T-helper 1 cell (primary cell): Measurements from ENCODE around the gene E2F2.

Experiments used
- DNase-seq, 5 donors: peaks; one replicate each; pipeline ENCODE4 v3.0.0-alpha.2; 2012 to 2020

The E2F2 gene

DNA sequence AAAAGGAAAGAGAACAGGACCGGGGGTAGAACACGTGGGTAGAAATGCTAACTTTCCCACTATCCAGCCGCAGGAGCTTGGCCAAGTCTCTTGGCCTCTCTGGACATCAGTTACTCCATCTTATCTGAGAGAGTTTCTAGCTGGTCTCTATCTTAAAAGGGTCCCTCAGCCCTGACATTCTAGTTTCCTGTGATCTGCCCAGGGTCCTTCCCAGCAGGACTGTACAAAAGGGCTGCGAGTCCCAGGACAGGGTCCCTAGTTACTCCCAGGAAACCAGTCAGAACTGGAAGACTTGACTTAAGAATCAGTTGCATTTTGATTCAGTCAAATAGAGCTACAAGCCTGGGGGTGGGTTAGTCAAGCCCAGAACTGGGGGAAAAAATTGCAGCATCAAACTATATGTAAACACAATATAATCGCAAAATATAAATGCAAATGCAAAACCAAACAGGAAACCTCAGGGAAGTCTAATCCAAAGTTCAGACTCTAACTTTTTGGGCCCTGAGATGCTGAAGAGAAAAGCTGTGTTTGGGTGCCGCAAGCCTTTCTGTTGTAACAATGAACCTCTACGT lies 49.9 kb downstream of the E2F2 start:
- DNase-seq, result no peak

- no peak for DNase-seq
Measured at GRCh38 chr1:23480187-23481025, 50.6 kb downstream of the E2F2 start.

GRCh38 chr1:23479666-23479941 lies 51.4 kb downstream of the E2F2 start:
- no peak for DNase-seq

DNA sequence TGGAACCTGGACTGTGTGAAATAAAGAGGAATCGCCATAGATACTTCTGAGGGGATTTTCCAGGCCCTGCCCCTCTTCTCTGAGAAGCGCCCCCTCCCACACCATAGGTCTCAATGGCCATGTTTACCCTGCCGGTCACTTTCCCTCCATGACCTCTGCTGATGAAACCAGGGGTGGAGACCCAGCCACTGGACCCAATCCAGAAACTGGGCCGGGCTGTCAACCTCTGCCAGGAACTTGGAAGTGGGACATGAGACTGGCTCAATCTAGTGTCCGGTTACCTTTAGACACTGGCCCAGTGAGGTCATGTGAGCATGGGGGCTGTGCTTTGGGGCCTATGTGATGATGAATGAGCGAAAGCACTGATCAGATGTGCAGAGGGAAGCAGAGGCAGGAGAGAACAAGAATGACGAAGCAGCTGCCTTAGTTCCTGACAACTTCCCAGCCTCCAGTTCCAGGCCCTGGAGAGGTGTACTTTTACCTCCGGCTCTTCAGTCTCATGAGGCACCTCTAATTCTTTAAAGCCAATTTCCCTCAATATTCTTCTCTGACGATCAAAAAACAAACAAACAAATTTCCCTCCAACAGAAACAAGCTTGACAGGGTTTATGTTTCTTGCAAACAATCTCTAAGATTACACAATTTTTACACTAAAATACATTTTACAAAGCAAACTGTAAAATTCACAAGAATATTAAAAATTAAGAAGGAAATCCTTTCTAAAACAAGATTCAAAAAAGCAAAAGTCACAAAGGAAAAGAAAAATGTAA lies 52.0 kb downstream of the E2F2 start:
- DNase-seq, result no peak

GRCh38 chr1:23477359-23478144 lies 53.5 kb downstream of the E2F2 start:
- no peak for DNase-seq

DNA sequence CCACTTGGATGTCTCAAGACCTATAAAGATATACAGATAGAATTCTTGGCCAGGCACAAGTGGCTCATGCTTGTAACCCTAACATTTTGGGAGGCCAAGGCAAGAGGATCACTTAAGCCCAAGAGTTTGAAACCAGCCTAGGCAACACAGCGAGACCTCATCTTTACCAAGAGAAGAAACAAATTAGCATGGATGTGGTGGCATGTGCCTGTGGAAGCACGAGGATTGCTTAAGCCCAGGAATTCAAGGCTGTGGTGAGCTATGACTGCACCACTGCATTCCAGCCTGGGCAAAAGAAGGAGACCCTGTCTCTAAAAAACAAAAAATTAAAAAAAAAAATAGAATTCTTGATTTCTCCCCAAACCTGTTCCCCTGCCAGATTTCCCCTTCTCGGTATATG lies 55.4 kb downstream of the E2F2 start:
- no peak for DNase-seq

DNA sequence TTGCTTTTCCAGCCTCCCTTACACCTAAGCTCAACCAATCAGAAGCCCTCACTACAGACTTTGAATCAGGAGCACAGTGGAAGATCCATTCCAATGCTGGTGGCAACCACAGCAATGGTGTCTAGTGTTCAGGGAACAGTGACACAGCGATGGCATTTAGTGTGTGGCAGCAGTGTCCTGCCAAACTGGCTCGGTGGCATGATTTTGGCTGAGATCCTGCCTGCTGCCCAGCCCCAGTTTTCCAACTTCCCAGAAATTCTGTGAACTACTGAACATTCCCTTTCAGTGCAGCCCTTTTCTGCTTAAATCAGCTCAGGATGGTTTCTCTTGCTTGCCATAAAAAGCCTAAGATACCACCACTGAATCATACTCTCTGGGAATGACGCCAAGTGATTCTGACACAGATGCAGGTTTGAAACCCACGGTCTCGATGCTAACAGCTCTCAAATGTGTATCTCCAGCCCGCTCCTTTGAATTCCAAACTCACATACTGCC lies 55.9 kb downstream of the E2F2 start:
- no peak for DNase-seq

DNA sequence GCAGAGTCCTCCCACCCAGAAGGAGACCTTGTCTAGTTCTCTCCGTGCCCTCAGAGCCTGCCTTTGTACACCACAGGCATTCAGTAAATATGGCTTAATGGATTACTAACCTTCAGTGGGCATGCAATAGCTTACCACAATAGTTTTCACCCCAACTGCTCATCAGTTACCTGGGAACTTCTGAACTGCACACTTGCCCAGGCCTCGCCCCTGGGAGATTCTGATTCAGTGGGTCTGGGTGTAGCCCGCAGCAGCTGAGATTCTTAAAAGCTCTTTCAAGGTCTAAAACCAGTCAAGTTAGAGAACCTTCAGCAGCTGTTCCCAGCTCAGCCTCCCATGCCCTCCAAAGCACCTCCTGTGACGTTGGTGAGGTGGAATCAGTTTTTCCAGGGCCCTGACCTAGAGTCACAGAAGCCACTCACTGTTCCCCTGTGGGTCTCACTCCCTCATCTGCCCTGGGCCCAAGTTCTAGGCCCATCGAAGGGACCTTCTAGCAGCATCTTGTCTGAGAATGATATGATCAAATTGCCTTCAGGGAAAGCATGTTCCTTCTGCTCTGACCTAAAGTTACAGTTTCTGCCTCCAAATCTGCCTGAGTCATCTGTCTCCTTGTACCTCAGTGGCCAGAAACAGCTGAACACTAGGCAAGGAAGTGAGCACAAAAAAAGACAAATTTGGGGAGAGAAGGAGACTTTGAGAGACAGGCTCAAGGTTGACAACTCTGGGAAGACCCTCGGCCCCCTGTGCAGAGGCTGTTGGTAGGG lies 57.8 kb downstream of the E2F2 start:
- DNase-seq, result no peak

DNA sequence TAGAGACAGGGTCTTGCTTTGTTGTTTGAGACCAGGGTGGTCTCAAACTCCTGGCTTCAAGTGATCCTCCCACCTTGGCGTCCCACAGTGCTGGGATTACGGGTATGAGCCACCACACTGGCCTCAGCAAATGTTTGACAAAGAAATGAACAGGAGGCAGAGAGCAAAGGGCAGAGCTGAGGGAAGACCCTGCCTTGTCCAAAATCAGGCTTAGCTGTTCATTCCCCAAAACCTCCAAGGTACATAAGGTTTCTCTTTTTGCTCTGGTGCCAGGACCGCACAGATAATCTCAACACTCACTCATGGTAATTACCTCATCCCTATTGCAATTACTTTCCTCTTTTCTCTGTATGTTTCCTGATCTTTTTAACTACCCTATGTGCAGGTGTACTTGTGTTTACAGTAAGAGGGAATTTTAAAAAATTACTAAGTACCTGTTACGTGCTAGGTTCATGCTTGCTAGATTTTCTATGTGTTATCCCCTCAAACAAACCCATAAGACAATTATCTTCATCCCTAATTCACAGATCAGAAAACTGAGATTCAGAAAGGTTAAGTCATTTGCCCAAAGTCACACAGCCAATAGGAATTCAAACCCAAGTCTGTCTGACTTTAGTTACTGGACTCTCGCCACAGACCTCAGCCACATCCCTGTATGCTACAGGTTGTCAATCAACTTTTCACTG lies 58.5 kb downstream of the E2F2 start:
- no peak for DNase-seq

DNA sequence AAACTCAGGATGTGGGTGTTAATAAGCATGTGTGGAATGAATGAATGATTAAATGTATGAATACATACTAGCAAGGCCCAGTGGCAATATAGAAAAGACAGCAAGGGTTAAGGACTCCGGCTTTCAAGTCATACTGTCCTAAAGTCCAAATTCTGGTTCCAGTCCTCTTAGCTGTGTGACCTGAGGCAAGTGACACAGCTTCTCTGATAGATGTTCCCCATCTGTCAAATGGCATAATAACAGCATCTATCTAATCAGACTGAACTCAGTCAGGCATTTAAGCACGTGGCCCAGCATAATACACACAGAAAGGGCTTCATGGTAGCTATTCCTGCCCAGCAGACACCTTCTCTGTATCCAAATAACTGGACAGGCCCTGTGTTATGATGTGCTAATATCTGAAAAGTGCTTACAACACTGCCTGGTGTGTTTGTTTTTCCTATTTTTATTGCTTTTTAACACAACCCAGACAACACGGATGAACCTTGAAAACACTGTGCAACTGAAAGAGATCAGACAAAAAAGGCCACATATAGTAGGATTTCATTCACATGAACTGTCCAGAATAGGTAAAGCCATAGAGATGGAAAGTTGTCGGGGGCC lies 59.5 kb downstream of the E2F2 start:
- no peak for DNase-seq

DNA sequence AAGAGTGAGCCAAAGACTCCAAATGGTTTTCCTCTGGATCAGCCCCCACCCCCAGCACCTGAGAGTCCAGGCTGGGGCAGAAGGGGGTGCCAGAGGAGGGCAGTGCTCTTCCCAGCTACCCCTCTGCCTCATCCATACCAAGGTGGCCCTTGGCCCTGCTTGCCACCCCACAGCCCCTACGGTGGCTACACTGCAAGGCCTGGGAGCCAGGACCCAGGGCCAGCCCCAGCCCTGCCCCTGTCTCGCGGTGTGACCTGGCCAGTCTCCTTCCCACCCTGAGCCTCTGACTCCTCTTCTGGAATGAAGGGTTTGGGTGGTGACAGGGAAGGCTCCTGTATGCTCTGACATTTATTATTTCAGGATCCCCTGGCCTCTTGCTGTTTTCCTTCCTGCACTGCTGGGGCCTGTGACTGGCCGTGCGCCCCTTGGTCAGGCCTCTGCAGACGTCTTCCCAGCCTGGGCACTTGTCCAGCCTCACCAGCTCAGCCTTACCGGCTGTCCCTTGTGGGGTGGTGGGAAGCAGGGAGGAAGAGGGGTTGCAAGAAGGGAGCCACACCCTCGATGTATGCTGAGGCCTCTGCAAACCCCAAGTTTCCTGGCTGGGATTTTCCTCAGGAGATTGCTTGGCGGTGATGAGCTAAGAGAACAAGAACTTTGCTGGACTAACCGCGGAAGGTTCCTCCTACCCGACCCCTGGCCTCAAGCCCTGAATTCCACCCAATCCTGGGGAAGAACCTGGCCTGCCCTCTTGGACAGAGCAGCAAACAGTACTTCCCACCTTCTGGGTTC lies 60.6 kb downstream of the E2F2 start:
- DNase-seq, result no peak

GRCh38 chr1:23469372-23469982 lies 61.6 kb downstream of the E2F2 start:
- no peak for DNase-seq

GRCh38 chr1:23466423-23466989 lies 64.5 kb downstream of the E2F2 start:
- DNase-seq, result no peak

GRCh38 chr1:23463286-23463685 lies 67.7 kb downstream of the E2F2 start:
- DNase-seq, result no peak

GRCh38 chr1:23462766-23463165 lies 68.3 kb downstream of the E2F2 start:
- DNase-seq, result no peak

DNA sequence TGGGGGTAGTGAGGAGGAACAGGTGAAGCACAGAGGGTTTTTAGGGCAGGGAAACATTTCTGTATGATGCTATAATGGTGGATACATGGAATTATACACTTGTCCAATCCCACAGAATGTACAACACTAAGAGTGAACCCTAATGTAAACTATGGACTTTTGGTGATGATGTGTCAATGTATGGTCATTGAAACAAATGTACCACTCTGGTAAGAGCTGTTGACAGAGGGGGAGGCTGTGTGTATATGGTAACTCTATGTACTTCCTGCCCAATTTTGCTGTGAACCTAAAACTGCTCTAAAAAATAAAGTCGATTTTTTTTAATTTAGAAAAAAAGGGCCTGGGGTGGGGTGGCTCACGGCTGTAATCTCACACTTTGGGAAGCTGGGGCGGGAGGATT lies 70.0 kb downstream of the E2F2 start:
- no peak for DNase-seq

DNA sequence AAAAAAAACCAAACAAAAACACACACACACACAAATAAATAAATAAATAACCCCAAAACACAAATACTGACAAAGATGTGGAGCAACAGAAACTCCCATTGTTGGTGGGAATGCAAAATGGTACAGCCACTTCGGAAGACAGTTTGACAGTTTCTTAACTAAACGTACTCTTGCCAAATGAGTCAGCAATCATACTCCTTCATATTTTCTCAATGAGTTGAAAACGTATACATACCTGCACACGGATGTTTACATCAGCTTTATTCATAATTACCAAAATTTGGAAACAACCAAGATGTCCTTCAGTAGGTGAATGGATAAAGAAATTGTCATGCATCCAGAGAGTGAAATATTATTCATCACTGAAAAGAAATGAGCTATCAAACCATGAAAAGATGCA lies 70.5 kb downstream of the E2F2 start:
- no peak for DNase-seq

DNA sequence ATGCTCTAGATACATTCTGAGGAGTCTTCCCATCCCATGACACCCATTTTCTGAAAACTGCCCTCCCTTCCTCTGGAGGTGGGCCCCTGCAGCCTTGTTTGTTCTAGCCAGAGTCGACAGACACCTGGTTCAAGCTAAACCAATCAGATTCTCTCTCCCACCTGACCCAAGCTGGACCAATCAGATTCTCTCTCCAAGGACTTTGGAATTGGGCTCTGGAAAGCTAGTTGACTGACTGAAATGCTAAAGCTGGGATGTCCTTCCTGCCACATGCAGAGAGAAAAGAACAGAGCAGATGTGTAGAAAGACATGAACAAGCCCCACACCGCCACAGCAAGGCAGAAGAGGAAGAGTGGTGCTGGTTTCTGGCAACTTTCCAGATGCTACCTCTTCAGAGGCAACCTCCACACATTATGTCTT lies 71.7 kb downstream of the E2F2 start:
- DNase-seq, result no peak
